H9 (cell line): Measurements from ENCODE around the gene PGM1. TPM values are rescaled to one million over a fixed set of nuclear protein-coding genes. Genes with fewer than 3 reads are reported as not detected.

Source experiments
- DNase-seq: peaks from one replicate; pipeline ENCODE4 v3.0.0-alpha.2; 2017
- H2AFZ ChIP-seq: one replicate; pipeline ENCODE4 v1.6.1; 2013; ENCODE audit warnings: mild to moderate bottlenecking, low read length, control low read depth, moderate library complexity
- H2AK5ac ChIP-seq: 2 replicates; pipeline ENCODE4 v1.6.1; 2013; ENCODE audit warnings: low read length, control low read depth, mixed read lengths; ENCODE audit not compliant: insufficient read length
- H2BK120ac ChIP-seq: one replicate; pipeline ENCODE4 v1.6.1; 2013; ENCODE audit warnings: low read depth, mild to moderate bottlenecking, low read length, control low read depth, inconsistent platforms; ENCODE audit not compliant: poor library complexity, severe bottlenecking
- H2BK12ac ChIP-seq: 2 replicates; pipeline ENCODE4 v1.6.1; 2013; ENCODE audit warnings: low read length, control low read depth, mixed read lengths, low read depth; ENCODE audit not compliant: insufficient read length
- H2BK15ac ChIP-seq: 2 replicates; pipeline ENCODE4 v1.6.1; 2013; ENCODE audit warnings: low read depth, low read length, control low read depth
- H2BK20ac ChIP-seq: one replicate; pipeline ENCODE4 v1.6.1; 2013; ENCODE audit warnings: low read depth, mild to moderate bottlenecking, low read length, control low read depth, inconsistent platforms; ENCODE audit not compliant: poor library complexity, severe bottlenecking
- H2BK5ac ChIP-seq: 2 replicates; pipeline ENCODE4 v1.6.1; 2013; ENCODE audit warnings: low read length, control low read depth, mixed read lengths; ENCODE audit not compliant: insufficient read length
- H3K14ac ChIP-seq: 2 replicates; pipeline ENCODE4 v1.6.1; 2013; ENCODE audit warnings: low read length, control low read depth; ENCODE audit not compliant: insufficient read depth
- H3K18ac ChIP-seq: 2 replicates; pipeline ENCODE4 v1.6.1; 2013; ENCODE audit warnings: low read depth, mild to moderate bottlenecking, mixed read lengths, low read length, control low read depth; ENCODE audit not compliant: insufficient read length
- H3K23ac ChIP-seq: 2 replicates; pipeline ENCODE4 v1.6.1; 2013; ENCODE audit warnings: low read length, control low read depth, mixed read lengths, low read depth; ENCODE audit not compliant: insufficient read length
- H3K23me2 ChIP-seq: 2 replicates; pipeline ENCODE4 v1.6.1; 2013; ENCODE audit warnings: low read depth, mild to moderate bottlenecking, mixed read lengths, low read length, control low read depth; ENCODE audit not compliant: insufficient read length, poor library complexity, severe bottlenecking
- H3K27ac ChIP-seq: 2 replicates; pipeline ENCODE4 v1.5.1; 2013; ENCODE audit warnings: low read length, control low read depth, mixed read lengths, low read depth; ENCODE audit not compliant: insufficient read length
- H3K27me3 ChIP-seq: 2 replicates; pipeline ENCODE4 v1.6.1; 2013; ENCODE audit warnings: low read length, control low read depth, inconsistent platforms; ENCODE audit not compliant: insufficient read depth
- H3K4ac ChIP-seq: 2 replicates; pipeline ENCODE4 v1.6.1; 2013; ENCODE audit warnings: low read depth, mild to moderate bottlenecking, control low read depth, inconsistent platforms, low read length, moderate library complexity
- H3K4me1 ChIP-seq: 2 replicates; pipeline ENCODE4 v1.6.1; 2013; ENCODE audit warnings: low read length, control low read depth, inconsistent platforms; ENCODE audit not compliant: insufficient read depth
- H3K4me2 ChIP-seq: 2 replicates; pipeline ENCODE4 v1.6.1; 2013; ENCODE audit warnings: low read length, control low read depth, mixed read lengths; ENCODE audit not compliant: insufficient read length, insufficient read depth
- H3K56ac ChIP-seq: 2 replicates; pipeline ENCODE4 v1.6.1; 2013; ENCODE audit warnings: low read depth, mild to moderate bottlenecking, mixed read lengths, low read length, control low read depth; ENCODE audit not compliant: insufficient read length
- H3K79me1 ChIP-seq: 2 replicates; pipeline ENCODE4 v1.6.1; 2013; ENCODE audit warnings: low read depth, mild to moderate bottlenecking, moderate library complexity, low read length, control low read depth, inconsistent platforms; ENCODE audit not compliant: insufficient read depth, poor library complexity, severe bottlenecking
- H3K79me2 ChIP-seq: 2 replicates; pipeline ENCODE4 v1.6.1; 2013; ENCODE audit warnings: low read length, control low read depth, inconsistent platforms; ENCODE audit not compliant: insufficient read depth
- H3K9ac ChIP-seq: 2 replicates; pipeline ENCODE4 v1.6.1; 2013; ENCODE audit warnings: low read length, control low read depth, mixed read lengths; ENCODE audit not compliant: insufficient read length; ENCODE audit errors: extremely low read depth
- H3K9me3 ChIP-seq: one replicate; pipeline ENCODE4 v1.6.1; 2013; ENCODE audit warnings: low read depth, low read length, inconsistent platforms; ENCODE audit not compliant: control insufficient read depth
- H3T11ph ChIP-seq: one replicate; pipeline ENCODE4 v1.6.1; 2013; ENCODE audit warnings: mild to moderate bottlenecking, low read length, control low read depth, inconsistent platforms
- H4K20me1 ChIP-seq: one replicate; pipeline ENCODE4 v1.6.1; 2013; ENCODE audit not compliant: control insufficient read depth, insufficient read length, insufficient read depth
- H4K5ac ChIP-seq: 2 replicates; pipeline ENCODE4 v1.6.1; 2013; ENCODE audit warnings: low read depth, mild to moderate bottlenecking, mixed read lengths, low read length, control low read depth; ENCODE audit not compliant: insufficient read length
- H4K8ac ChIP-seq: replicated peaks from 2 replicates; pipeline ENCODE4 v1.6.1; 2013; ENCODE audit warnings: low read length, control low read depth, mixed read lengths, low read depth; ENCODE audit not compliant: insufficient read length
- H4K91ac ChIP-seq: 2 replicates; pipeline ENCODE4 v1.6.1; 2013; ENCODE audit warnings: low read depth, mild to moderate bottlenecking, moderate library complexity, mixed read lengths, low read length, control low read depth; ENCODE audit not compliant: insufficient read length
- H3K27ac Mint-ChIP-seq, 3 experiments: 2 replicates in 2 of 3; 3 replicates in 1 of 3; pipeline ENCODE4 v1.8.0; 2020 to 2021; ENCODE audit warnings: mixed read lengths in 3 of 3, mild to moderate bottlenecking in 1 of 3, moderate library complexity in 1 of 3
- H3K27me3 Mint-ChIP-seq: 2 replicates; pipeline ENCODE4 v1.8.0; 2021; ENCODE audit warnings: low read depth, mild to moderate bottlenecking, moderate library complexity, mixed read lengths
- H3K36me3 Mint-ChIP-seq, 3 experiments: 2 replicates in 2 of 3; 3 replicates in 1 of 3; pipeline ENCODE4 v1.8.0; 2020 to 2021; ENCODE audit warnings: low read depth in 3 of 3, mixed read lengths in 3 of 3; ENCODE audit not compliant: insufficient read depth in 1 of 3
- H3K4me1 Mint-ChIP-seq, 2 experiments: 2 replicates each; pipeline ENCODE4 v1.8.0; 2020; ENCODE audit warnings: mixed read lengths in 2 of 2
- H3K4me3 Mint-ChIP-seq, 2 experiments: 2 replicates in 1 of 2; 3 replicates in 1 of 2; pipeline ENCODE4 v1.8.0; 2020 to 2021; ENCODE audit warnings: mild to moderate bottlenecking in 2 of 2, mixed read lengths in 2 of 2, moderate library complexity in 1 of 2
- H3K9me3 Mint-ChIP-seq, 2 experiments: 2 replicates in 1 of 2; 3 replicates in 1 of 2; pipeline ENCODE4 v1.8.0; 2020; ENCODE audit warnings: mild to moderate bottlenecking in 2 of 2, mixed read lengths in 2 of 2, moderate library complexity in 1 of 2
- WGBS: extraction: QIAGEN DNeasy Blood & Tissue Kit; methylation state at CpG from one replicate; pipeline ENCODE4 v1.1.7; 2013; ENCODE audit warnings: missing lambda C conversion rate, low lambda C conversion rate, mixed read lengths; ENCODE audit not compliant: insufficient read length; ENCODE audit errors: extremely low coverage; 5-methylcytosine and 5-hydroxymethylcytosine counted together
- long read RNA-seq: library from polyadenylated mRNA; unstranded; transcript quantifications from one replicate; pipeline ENCODE4 v2.0.0, GENCODE V29; 2020
- total RNA-seq: library from RNA; stranded (reverse); gene quantifications from 2 replicates; pipeline ENCODE4 v1.2.1, GENCODE V29; 2021
- TF ChIP-seq, protein P1 (sequence below): fragments of 200-600 bp; sonication (generic); conservative IDR thresholded peaks from 3 replicates; pipeline ENCODE4 v1.8.0; 2021; ENCODE audit warnings: antibody characterized with exemption, mild to moderate bottlenecking

Gene PGM1
- 56.4 and 58.5 TPM in 2 replicates for total RNA-seq
- long read RNA-seq, transcript PGM1-202 (11 exons, 2,472 nt): major isoform, 755 of 793 reads
- long read RNA-seq, partial matches to known transcripts: 7 of 793 reads
- long read RNA-seq, other reads (novel, unspliced or antisense): 31 of 793 reads

- H3K56ac ChIP-seq: no peak within 1 kb of the TSS
- H4K8ac ChIP-seq: no peak within 1 kb of the TSS
- H3K4me1 Mint-ChIP-seq: peaks cover 11 to 12% of the 10 kb centered on the region in 2 experiments
- H3K14ac ChIP-seq: peak within 1 kb of the TSS; percentile 59; the same call in 1 of the 2 replicates
- H4K91ac ChIP-seq: no peak within 1 kb of the TSS
- WGBS: no CpG with 5 or more reads among the region's 64 CpGs
- H3K27me3 ChIP-seq: no peaks in the 10 kb centered on the region
- no peak within 1 kb of the TSS for H2BK12ac ChIP-seq
- H3K27ac Mint-ChIP-seq: peak within 1 kb of the TSS in 2 of 3 experiments; percentile 67 to 77; a peak in 3 of 7 replicates
- H4K20me1 ChIP-seq: no peaks in the 10 kb centered on the region
- no peak within 1 kb of the TSS for H2BK20ac ChIP-seq
- H3T11ph ChIP-seq: no peak within 1 kb of the TSS
- H3K4me1 ChIP-seq: peaks cover 3% of the 10 kb centered on the region; the same call in 1 of the 2 replicates
- H3K4me2 ChIP-seq: peak within 1 kb of the TSS; percentile 93
- no peaks in the 10 kb centered on the region for H3K9me3 Mint-ChIP-seq
- H3K4me3 Mint-ChIP-seq: peak within 1 kb of the TSS; percentile 92 to 95
- peak; percentile 92 for DNase-seq
- H3K79me2 ChIP-seq: no peaks in the 10 kb centered on the region
- TF ChIP-seq, protein P1, sequence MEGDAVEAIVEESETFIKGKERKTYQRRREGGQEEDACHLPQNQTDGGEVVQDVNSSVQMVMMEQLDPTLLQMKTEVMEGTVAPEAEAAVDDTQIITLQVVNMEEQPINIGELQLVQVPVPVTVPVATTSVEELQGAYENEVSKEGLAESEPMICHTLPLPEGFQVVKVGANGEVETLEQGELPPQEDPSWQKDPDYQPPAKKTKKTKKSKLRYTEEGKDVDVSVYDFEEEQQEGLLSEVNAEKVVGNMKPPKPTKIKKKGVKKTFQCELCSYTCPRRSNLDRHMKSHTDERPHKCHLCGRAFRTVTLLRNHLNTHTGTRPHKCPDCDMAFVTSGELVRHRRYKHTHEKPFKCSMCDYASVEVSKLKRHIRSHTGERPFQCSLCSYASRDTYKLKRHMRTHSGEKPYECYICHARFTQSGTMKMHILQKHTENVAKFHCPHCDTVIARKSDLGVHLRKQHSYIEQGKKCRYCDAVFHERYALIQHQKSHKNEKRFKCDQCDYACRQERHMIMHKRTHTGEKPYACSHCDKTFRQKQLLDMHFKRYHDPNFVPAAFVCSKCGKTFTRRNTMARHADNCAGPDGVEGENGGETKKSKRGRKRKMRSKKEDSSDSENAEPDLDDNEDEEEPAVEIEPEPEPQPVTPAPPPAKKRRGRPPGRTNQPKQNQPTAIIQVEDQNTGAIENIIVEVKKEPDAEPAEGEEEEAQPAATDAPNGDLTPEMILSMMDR: no peak
- H3K9me3 ChIP-seq: no peaks in the 10 kb centered on the region
- no peak within 1 kb of the TSS for H2BK15ac ChIP-seq
- peaks cover 16% of the 10 kb centered on the region for H3K23me2 ChIP-seq
- H3K36me3 Mint-ChIP-seq: no peaks in the 10 kb centered on the region
- H3K27me3 Mint-ChIP-seq: peaks cover 12% of the 10 kb centered on the region
- H2BK5ac ChIP-seq: no peak within 1 kb of the TSS
- peak within 1 kb of the TSS; percentile 40 for H3K9ac ChIP-seq
- no peak within 1 kb of the TSS for H4K5ac ChIP-seq
- H2BK120ac ChIP-seq: no peak within 1 kb of the TSS
- H3K18ac ChIP-seq: peak within 1 kb of the TSS; percentile 41
- H2AK5ac ChIP-seq: no peak within 1 kb of the TSS
- no peak within 1 kb of the TSS for H3K4ac ChIP-seq
- peak within 1 kb of the TSS; percentile 71 for H2AFZ ChIP-seq
- no peak within 1 kb of the TSS for H3K27ac ChIP-seq
- no peak within 1 kb of the TSS for H3K23ac ChIP-seq
- H3K79me1 ChIP-seq: no peaks in the 10 kb centered on the region
These were observed at the start of gene PGM1 for GRCh38 chr1:63593303-63593885. TSS of gene PGM1 (plus strand) at chr1:63593411. CDS start at chr1:63593489, 78 bp downstream.
